Prostate gland (tissue), 2 donors: ENCODE results near the gene DOCK4. TPM values are rescaled to one million over a fixed set of nuclear protein-coding genes. Genes with fewer than 3 reads are reported as not detected.

ENCODE experiments used
- DNase-seq: peaks from one replicate; pipeline ENCODE4 v3.0.0-alpha.2; 2019; ENCODE audit warnings: low spot score
- H3K27ac ChIP-seq, 2 donors: fragments of 200-600 bp; sonication (generic); 2 replicates each; pipeline ENCODE4 v1.5.1; 2017 to 2019
- H3K27me3 ChIP-seq: fragments of 200-600 bp; sonication (generic); replicated peaks from 2 replicates; pipeline ENCODE4 v1.5.1; 2019; ENCODE audit not compliant: insufficient read depth
- H3K36me3 ChIP-seq, 2 donors: fragments of 200-600 bp; sonication (generic); 1 replicate in 1 of 2; 2 replicates in 1 of 2; pipeline versions ENCODE4 v1.5.1 to v1.8.1; 2017 to 2019
- H3K4me1 ChIP-seq: fragments of 200-600 bp; sonication (generic); replicated peaks from 2 replicates; pipeline ENCODE4 v1.5.1; 2019
- H3K4me3 ChIP-seq, 2 donors: fragments of 200-600 bp; sonication (generic); 2 replicates each; pipeline ENCODE4 v1.5.1; 2017 to 2019
- H3K9me3 ChIP-seq: fragments of 200-600 bp; sonication (generic); 2 replicates; pipeline ENCODE4 v1.5.1; 2017
- CTCF ChIP-seq, 4 experiments: fragments of 200-600 bp in 2 of 4; fragments of 450-650 bp in 2 of 4; sonication (generic) in 2 of 4; IDR thresholded peaks; 1 replicate in 3 of 4; 2 replicates in 1 of 4; pipeline ENCODE4 v1.5.1; 2016 to 2019; ENCODE audit warnings: antibody characterized with exemption in 4 of 4, mild to moderate bottlenecking in 2 of 4, moderate library complexity in 2 of 4
- POLR2A ChIP-seq: fragments of 450-650 bp; IDR thresholded peaks from one replicate; pipeline ENCODE4 v1.6.1; 2016; ENCODE audit warnings: antibody characterized with exemption, mild to moderate bottlenecking
- POLR2AphosphoS5 ChIP-seq: sonication (generic); formaldehyde crosslinking; IDR thresholded peaks from one replicate; pipeline ENCODE4 v1.6.1; 2017; ENCODE audit warnings: antibody characterized with exemption
- WGBS: methylation state at CpG from one replicate; pipeline ENCODE4 v1.1.5; 2018; 5-methylcytosine and 5-hydroxymethylcytosine counted together
- intact Hi-C: fragments of 100-400 bp; cut with DNase I; formaldehyde crosslinking; loops from one replicate; pipeline ENCODE4 v1.14.2; 2022
- total RNA-seq, 2 donors: library from RNA; depleted of rRNA; stranded (reverse); fragments of >200 nt; gene quantifications; one replicate each; pipeline ENCODE4 v1.1.0, GENCODE V29; 2016

Gene DOCK4
- total RNA-seq, 2 donors from 2014 or later, result 21.8 to 37.4 TPM

- no peak overlapping the region for H3K4me3 ChIP-seq
- H3K9me3 ChIP-seq, result no peaks in the 10 kb centered on the region
- no peaks in the 10 kb centered on the region for H3K36me3 ChIP-seq
- WGBS, result 81% methylated on average over 15 of the region's 15 CpGs
- H3K27ac ChIP-seq, result peak overlapping the region; percentile 12 to 32
- intact Hi-C loops, result loop anchor here (10.0 kb wide), 1 partner anchor 250 kb away; the partner anchor contains the start of genes DOCK4 and ZNF277
- no peak for TF ChIP-seq CTCF (IDR thresholded peaks at IDR 0.05)
- no peaks in the 10 kb centered on the region for H3K4me1 ChIP-seq
- no peaks in the 10 kb centered on the region for H3K27me3 ChIP-seq
- DNase-seq, result no peak
These were observed 251.5 kb downstream of the DOCK4 start for GRCh38 chr7:111954474-111955381.

- H3K27ac ChIP-seq, result peak overlapping the region in 1 of 2 donors; percentile 32
- intact Hi-C loops, result loop anchor here (10.0 kb wide), 1 partner anchor 251 kb away; the partner anchor contains the start of genes DOCK4 and ZNF277
These were observed 252.1 kb downstream of the DOCK4 start for GRCh38 chr7:111954056-111954455.

GRCh38 chr7:111953611-111954010 lies 252.6 kb downstream of the DOCK4 start:
- no peaks in the 10 kb centered on the region for H3K27me3 ChIP-seq
- no peaks in the 10 kb centered on the region for H3K4me1 ChIP-seq
- H3K36me3 ChIP-seq, result no peaks in the 10 kb centered on the region
- H3K9me3 ChIP-seq, result no peaks in the 10 kb centered on the region
- DNase-seq, result peak; percentile 20
- no peak overlapping the region for H3K4me3 ChIP-seq
- WGBS, result 11% methylated on average over 1 of the region's 1 CpG
- TF ChIP-seq CTCF (IDR thresholded peaks at IDR 0.05) (peak in 2 of 4 experiments; percentile 25 to 49), POLR2A (no peak), POLR2AphosphoS5 (peak; percentile 9)
- intact Hi-C loops, result loop anchor here (10.0 kb wide), 1 partner anchor 251 kb away; the partner anchor contains the start of genes DOCK4 and ZNF277
- no peak overlapping the region for H3K27ac ChIP-seq

More at GRCh38 chr7:111954056-111954455, 252.1 kb downstream of the DOCK4 start:
- DNase-seq, result no peak
- WGBS, result 94% methylated on average over 5 of the region's 5 CpGs
- Histone ChIP-seq H3K27me3 (no peaks in the 10 kb centered on the region), H3K4me1 (no peaks in the 10 kb centered on the region), H3K36me3 (no peaks in the 10 kb centered on the region), H3K4me3 (no peak overlapping the region), H3K9me3 (no peaks in the 10 kb centered on the region)
- no peak for TF ChIP-seq POLR2AphosphoS5
- no peak for TF ChIP-seq CTCF (IDR thresholded peaks at IDR 0.05)
- no peak for TF ChIP-seq POLR2A

- Histone ChIP-seq H3K9me3 (no peaks in the 10 kb centered on the region), H3K27me3 (no peaks in the 10 kb centered on the region), H3K27ac (no peak overlapping the region), H3K4me3 (no peak overlapping the region), H3K36me3 (no peaks in the 10 kb centered on the region), H3K4me1 (no peaks in the 10 kb centered on the region)
- DNase-seq, result no peak
- TF ChIP-seq POLR2A (no peak), CTCF (IDR thresholded peaks at IDR 0.05) (no peak), POLR2AphosphoS5 (no peak)
- 73% methylated on average over 4 of the region's 4 CpGs for WGBS
- intact Hi-C loops, result loop anchor here (10.0 kb wide), 1 partner anchor 252 kb away; the partner anchor contains the start of genes DOCK4 and ZNF277
These were observed 253.4 kb downstream of the DOCK4 start for GRCh38 chr7:111952783-111953182.
